H1 (cell line): Measurements from ENCODE around the gene ECD. TPM values are rescaled to one million over a fixed set of nuclear protein-coding genes. Genes with fewer than 3 reads are reported as not detected.

Experiments
- CTCF ChIA-PET: fragments of 300-600 bp; sonication (Branson Sonifier 250); formaldehyde crosslinking; loops from one replicate; lab custom pipeline; 2021; ENCODE audit not compliant: partially characterized antibody; lab: Charles Lee
- POLR2A ChIA-PET: fragments of 300-600 bp; sonication (Branson Sonifier 250); formaldehyde crosslinking; loops from one replicate; lab custom pipeline; 2021; ENCODE audit warnings: inconsistent platforms; ENCODE audit not compliant: partially characterized antibody; lab: Charles Lee
- DNase-seq, 2 experiments: peaks; one replicate each; pipeline versions ENCODE4 v3.0.0 to v3.0.0-alpha.2; 2010 to 2022; ENCODE audit warnings: low spot score in 2 of 2, low read depth in 1 of 2, mixed read lengths in 1 of 2
- FAIRE-seq: peaks from 2 replicates; lab custom pipeline; 2011; peaks lifted over from hg19 to GRCh38; lab: Jason Lieb, UNC
- H2AFZ ChIP-seq: 2 replicates; pipeline ENCODE4 v1.8.1; 2012; ENCODE audit warnings: low read length, inconsistent platforms
- H2AK5ac ChIP-seq: 2 replicates; pipeline ENCODE4 v1.6.1; 2013; ENCODE audit warnings: low read depth, low read length
- H2BK120ac ChIP-seq: replicated peaks from 2 replicates; pipeline ENCODE3; 2013; ENCODE audit warnings: low read depth, low read length, inconsistent platforms
- H2BK12ac ChIP-seq: 2 replicates; pipeline ENCODE4 v1.6.1; 2013; ENCODE audit warnings: low read depth, low read length
- H2BK15ac ChIP-seq: 2 replicates; pipeline ENCODE4 v1.6.1; 2013; ENCODE audit warnings: low read length
- H2BK20ac ChIP-seq: 2 replicates; pipeline ENCODE4 v1.6.1; 2013; ENCODE audit warnings: low read length
- H2BK5ac ChIP-seq: 2 replicates; pipeline ENCODE4 v1.6.1; 2013; ENCODE audit warnings: low read depth, low read length
- H3K14ac ChIP-seq: 2 replicates; pipeline ENCODE4 v1.6.1; 2013; ENCODE audit warnings: inconsistent platforms; ENCODE audit not compliant: insufficient read length
- H3K18ac ChIP-seq: 2 replicates; pipeline ENCODE4 v1.6.1; 2013; ENCODE audit warnings: low read length; ENCODE audit errors: extremely low read depth
- H3K23ac ChIP-seq: 2 replicates; pipeline ENCODE4 v1.6.1; 2013; ENCODE audit warnings: inconsistent platforms; ENCODE audit not compliant: insufficient read length
- H3K23me2 ChIP-seq: 2 replicates; pipeline ENCODE4 v1.6.1; 2013; ENCODE audit warnings: low read depth, low read length
- H3K27ac ChIP-seq: 2 replicates; pipeline ENCODE4 v1.6.1; 2011; ENCODE audit warnings: low read depth, low read length, inconsistent platforms
- H3K27me3 ChIP-seq, 4 experiments: replicated peaks in 1 of 4; 1 replicate in 1 of 4; 2 replicates in 3 of 4; pipeline versions ENCODE4 v1.6.1 to v1.8.1; 2011 to 2013; ENCODE audit warnings: low read length in 3 of 4, mild to moderate bottlenecking in 3 of 4, inconsistent platforms in 2 of 4, mixed read lengths in 2 of 4, moderate library complexity in 1 of 4; ENCODE audit not compliant: control insufficient read depth in 3 of 4, insufficient read depth in 3 of 4; ENCODE audit errors: extremely low read depth in 1 of 4
- H3K36me3 ChIP-seq, 4 experiments: 2 replicates each; pipeline versions ENCODE4 v1.6.1 to v1.8.1; 2011 to 2013; ENCODE audit warnings: mild to moderate bottlenecking in 4 of 4, low read length in 3 of 4, moderate library complexity in 2 of 4, control low read depth in 1 of 4, inconsistent platforms in 1 of 4; ENCODE audit not compliant: insufficient read depth in 4 of 4, control insufficient read depth in 2 of 4
- H3K4ac ChIP-seq: replicated peaks from 2 replicates; pipeline ENCODE3; 2013; ENCODE audit warnings: low read length, low read depth, mixed read lengths, inconsistent platforms; ENCODE audit not compliant: insufficient read length
- H3K4me1 ChIP-seq, 4 experiments: replicated peaks in 1 of 4; 1 replicate in 1 of 4; 2 replicates in 3 of 4; pipeline versions ENCODE4 v1.6.1 to v1.8.1; 2011 to 2013; ENCODE audit warnings: low read length in 3 of 4, inconsistent platforms in 2 of 4, mixed read lengths in 1 of 4; ENCODE audit not compliant: insufficient read depth in 4 of 4, control insufficient read depth in 3 of 4
- H3K4me2 ChIP-seq, 2 experiments: 2 replicates each; pipeline versions ENCODE4 v1.6.1 to v1.8.1; 2011 to 2013; ENCODE audit warnings: low read depth in 2 of 2, low read length in 2 of 2, control low read depth in 1 of 2, inconsistent platforms in 1 of 2, mild to moderate bottlenecking in 1 of 2; ENCODE audit not compliant: insufficient read depth in 1 of 2
- H3K4me3 ChIP-seq, 4 experiments: fragments of 200-600, 300-600 bp in 1 of 4; sonication (generic), shearing (Covaris generic), sonication (Bioruptor Twin) in 1 of 4; 2 replicates each; pipeline versions ENCODE4 v1.5.1 to v1.8.1; 2011 to 2016; ENCODE audit warnings: low read length in 4 of 4, low read depth in 3 of 4, control low read depth in 2 of 4, inconsistent platforms in 2 of 4, mild to moderate bottlenecking in 2 of 4, mixed read lengths in 1 of 4, moderate library complexity in 1 of 4; ENCODE audit not compliant: insufficient read depth in 2 of 4; ENCODE audit errors: extremely low read depth in 1 of 4
- H3K56ac ChIP-seq: replicated peaks from 2 replicates; pipeline ENCODE3; 2013; ENCODE audit warnings: low read depth, mild to moderate bottlenecking, mixed read lengths, low read length, inconsistent platforms; ENCODE audit not compliant: insufficient read length
- H3K79me1 ChIP-seq: 2 replicates; pipeline ENCODE4 v1.6.1; 2013; ENCODE audit warnings: low read depth, low read length, control low read depth
- H3K79me2 ChIP-seq, 2 experiments: 2 replicates each; pipeline versions ENCODE4 v1.6.1 to v1.8.1; 2012 to 2013; ENCODE audit warnings: low read length in 2 of 2, mild to moderate bottlenecking in 2 of 2, inconsistent platforms in 1 of 2; ENCODE audit not compliant: insufficient read depth in 2 of 2, control insufficient read depth in 1 of 2
- H3K9ac ChIP-seq, 4 experiments: replicated peaks in 1 of 4; 1 replicate in 1 of 4; 2 replicates in 3 of 4; pipeline versions ENCODE4 v1.6.1 to v1.8.1; 2011 to 2013; ENCODE audit warnings: low read depth in 3 of 4, low read length in 3 of 4, control low read depth in 2 of 4, mild to moderate bottlenecking in 2 of 4, moderate library complexity in 2 of 4, inconsistent platforms in 1 of 4; ENCODE audit errors: extremely low read depth in 1 of 4
- H3K9me3 ChIP-seq, 2 experiments: 2 replicates each; pipeline versions ENCODE4 v1.6.1 to v1.8.1; 2012 to 2013; ENCODE audit warnings: mild to moderate bottlenecking in 2 of 2, moderate library complexity in 2 of 2, control low read depth in 1 of 2, inconsistent platforms in 1 of 2, low read depth in 1 of 2, low read length in 1 of 2, mixed read lengths in 1 of 2; ENCODE audit not compliant: insufficient read depth in 2 of 2
- H4K20me1 ChIP-seq, 2 experiments: replicated peaks in 1 of 2; 2 replicates each; pipeline versions ENCODE3 to v1.8.1; 2011 to 2013; ENCODE audit warnings: inconsistent platforms in 2 of 2, low read length in 2 of 2, mild to moderate bottlenecking in 1 of 2; ENCODE audit not compliant: insufficient read depth in 2 of 2, control insufficient read depth in 1 of 2
- H4K5ac ChIP-seq: 2 replicates; pipeline ENCODE4 v1.6.1; 2013; ENCODE audit warnings: low read length, low read depth, mixed read lengths, inconsistent platforms; ENCODE audit not compliant: insufficient read length
- H4K8ac ChIP-seq: 2 replicates; pipeline ENCODE4 v1.8.0; 2013; ENCODE audit warnings: mild to moderate bottlenecking, moderate library complexity, low read length, inconsistent platforms; ENCODE audit not compliant: insufficient read depth; ENCODE audit errors: extremely low read depth
- H4K91ac ChIP-seq: replicated peaks from 2 replicates; pipeline ENCODE3; 2013; ENCODE audit warnings: low read length, mixed read lengths, inconsistent platforms; ENCODE audit not compliant: insufficient read length
- BCL11A ChIP-seq, 2 experiments: IDR thresholded peaks; one replicate each; pipeline ENCODE4 v1.6.1; 2011; ENCODE audit warnings: low read depth in 2 of 2, low read length in 2 of 2, mild to moderate bottlenecking in 2 of 2
- BRCA1 ChIP-seq: IDR thresholded peaks from 2 replicates; pipeline ENCODE4 v1.6.1; 2012; ENCODE audit warnings: low read depth, low read length, improper control_type of control experiment
- JUN ChIP-seq: IDR thresholded peaks from 2 replicates; pipeline ENCODE4 v1.6.1; 2011; ENCODE audit warnings: low read depth, mild to moderate bottlenecking, improper control_type of control experiment, low read length
- KDM5A ChIP-seq: fragments of 200-600 bp; IDR thresholded peaks from 2 replicates; pipeline ENCODE4 v1.7.1; 2012; ENCODE audit warnings: mild to moderate bottlenecking, low read length, inconsistent platforms, mixed read lengths
- RNF2 ChIP-seq: fragments of 200-900, 300-1000 bp; sonication (generic); IDR thresholded peaks from 2 replicates; pipeline ENCODE4 v1.7.1; 2016; ENCODE audit warnings: borderline replicate concordance, low read depth, mild to moderate bottlenecking, antibody characterized with exemption, low read length; ENCODE audit not compliant: poor library complexity, severe bottlenecking; ENCODE audit errors: missing control alignments
- TAF1 ChIP-seq: IDR thresholded peaks from 2 replicates; pipeline ENCODE4 v1.6.1; 2011; ENCODE audit warnings: mild to moderate bottlenecking, low read depth, low read length
- WGBS, 2 experiments: shearing (Covaris generic) in 1 of 2; methylation state at CpG; one replicate each; pipeline versions ENCODE4 v1.1.6 to v1.1.7; 2013 to 2015; ENCODE audit warnings: low lambda C conversion rate in 2 of 2, mixed read lengths in 2 of 2, inconsistent platforms in 1 of 2, low coverage in 1 of 2, missing lambda C conversion rate in 1 of 2; ENCODE audit not compliant: insufficient replicate concordance in 2 of 2, insufficient coverage in 1 of 2, insufficient read length in 1 of 2; ENCODE audit errors: extremely low coverage in 1 of 2, missing lambda C conversion rate in 1 of 2; 5-methylcytosine and 5-hydroxymethylcytosine counted together
- polyA plus RNA-seq, 7 experiments: library from polyadenylated mRNA; depleted of rRNA in 3 of 7; stranded (reverse) in 5 of 7; unstranded in 2 of 7; fragments of >200 nt in 5 of 7; fragments of 200-250 nt in 2 of 7; gene quantifications; 1 replicate in 5 of 7; 2 replicates in 1 of 7; 4 replicates in 1 of 7; pipeline versions ENCODE4 v1.2.1 to v1.2.3, GENCODE V29; 2011 to 2013; ENCODE audit warnings: missing spikeins in 2 of 7, mixed read lengths in 2 of 7
- total RNA-seq: library from RNA; stranded (reverse); fragmentation: NEBNext Ultra II Directional; extraction: Animal tissue kit (Norgen Biotek cat#: 25700); gene quantifications from 2 replicates; pipeline ENCODE4 v1.2.1, GENCODE V29; 2021
- TF ChIP-seq, protein P1 (sequence below): IDR thresholded peaks from 2 replicates; pipeline ENCODE4 v1.6.1; 2012; ENCODE audit warnings: low read length, inconsistent platforms
- TF ChIP-seq, protein P2 (sequence below): IDR thresholded peaks from 2 replicates; pipeline ENCODE4 v1.6.1; 2011; ENCODE audit warnings: low read depth, mild to moderate bottlenecking, low read length; ENCODE audit not compliant: insufficient read depth

ECD gene
- total and polyA plus RNA-seq, 2 of the 8 experiments (the other 6 are each of a cell fraction or from before 2014, with no cell fraction given) = 27.1 to 38.0 TPM

DNA sequence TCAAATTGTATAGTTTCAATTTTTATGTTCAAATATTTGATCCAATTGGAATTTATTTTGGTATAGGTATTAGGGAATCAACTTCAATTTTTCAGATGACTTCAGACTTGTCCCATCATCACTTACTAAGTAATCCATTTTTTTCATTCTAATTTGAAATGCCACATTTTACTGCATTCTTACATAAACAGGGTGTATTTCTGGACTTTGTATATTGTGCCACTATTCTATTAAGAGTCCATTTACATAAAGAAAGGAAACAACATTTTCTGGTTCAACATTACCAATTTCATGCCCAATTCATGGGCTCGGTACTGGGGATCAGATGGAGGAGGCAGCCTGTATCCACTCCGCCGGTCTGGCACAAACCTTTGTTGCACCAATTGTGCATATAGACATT, 15.8 kb downstream of the ECD start:
- no peaks in the 10 kb centered on the region for H3K27me3 ChIP-seq
- H4K91ac ChIP-seq = no peak overlapping the region
- H3K18ac ChIP-seq = no peak overlapping the region
- H3K23ac ChIP-seq = no peak overlapping the region
- WGBS, 2 experiments = 98% methylated on average over 3 of the region's 3 CpGs; no CpG with 5 or more reads in 1 of the 2 experiments
- H3K4me2 ChIP-seq = no peak overlapping the region
- ChIA-PET CTCF (interaction anchor here (0.6 to 1.0 kb wide), 3 partner anchors 42 to 90 kb away, joined by 3 to 5 read pairs (median 4); partner anchors contain the start of gene NUDT13), POLR2A (interaction anchor here (1.4 kb wide), 1 partner anchor 15 kb away, joined by 3 read pairs; the partner anchor contains the start of gene ECD)
- DNase-seq = no peak
- H2BK12ac ChIP-seq = no peak overlapping the region
- no peaks in the 10 kb centered on the region for H3K9me3 ChIP-seq
- H3K79me1 ChIP-seq = no peaks in the 10 kb centered on the region
- H4K5ac ChIP-seq = no peak overlapping the region
- H2AFZ ChIP-seq = no peak overlapping the region
- FAIRE-seq = no peak
- no peak overlapping the region for H3K27ac ChIP-seq
- no peak overlapping the region for H2BK5ac ChIP-seq
- no peak overlapping the region for H4K8ac ChIP-seq
- H2BK15ac ChIP-seq = no peak overlapping the region
- no peak overlapping the region for H2BK20ac ChIP-seq
- no peaks in the 10 kb centered on the region for H4K20me1 ChIP-seq
- H3K4me1 ChIP-seq = no peaks in the 10 kb centered on the region
- H2AK5ac ChIP-seq = no peak overlapping the region
- peaks cover 3 to 56% (median 28%) of the 10 kb centered on the region in 4 experiments for H3K36me3 ChIP-seq
- no peak overlapping the region for H2BK120ac ChIP-seq
- H3K9ac ChIP-seq = no peak overlapping the region
- no peaks in the 10 kb centered on the region for H3K79me2 ChIP-seq
- no peak overlapping the region for H3K4ac ChIP-seq
- H3K14ac ChIP-seq = no peak overlapping the region
- H3K56ac ChIP-seq = no peak overlapping the region
- H3K4me3 ChIP-seq = no peak overlapping the region
- no peaks in the 10 kb centered on the region for H3K23me2 ChIP-seq
- TF ChIP-seq BRCA1 (no peak), JUN (no peak), BCL11A (IDR thresholded peaks at IDR 0.05; ENCODE audit: low read depth in 2 of 2, low read length in 2 of 2) (no peak), TAF1 (no peak), KDM5A (no peak), RNF2 (no peak)
- TF ChIP-seq, protein P1, sequence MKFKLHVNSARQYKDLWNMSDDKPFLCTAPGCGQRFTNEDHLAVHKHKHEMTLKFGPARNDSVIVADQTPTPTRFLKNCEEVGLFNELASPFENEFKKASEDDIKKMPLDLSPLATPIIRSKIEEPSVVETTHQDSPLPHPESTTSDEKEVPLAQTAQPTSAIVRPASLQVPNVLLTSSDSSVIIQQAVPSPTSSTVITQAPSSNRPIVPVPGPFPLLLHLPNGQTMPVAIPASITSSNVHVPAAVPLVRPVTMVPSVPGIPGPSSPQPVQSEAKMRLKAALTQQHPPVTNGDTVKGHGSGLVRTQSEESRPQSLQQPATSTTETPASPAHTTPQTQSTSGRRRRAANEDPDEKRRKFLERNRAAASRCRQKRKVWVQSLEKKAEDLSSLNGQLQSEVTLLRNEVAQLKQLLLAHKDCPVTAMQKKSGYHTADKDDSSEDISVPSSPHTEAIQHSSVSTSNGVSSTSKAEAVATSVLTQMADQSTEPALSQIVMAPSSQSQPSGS = no peak
- TF ChIP-seq, protein P2, sequence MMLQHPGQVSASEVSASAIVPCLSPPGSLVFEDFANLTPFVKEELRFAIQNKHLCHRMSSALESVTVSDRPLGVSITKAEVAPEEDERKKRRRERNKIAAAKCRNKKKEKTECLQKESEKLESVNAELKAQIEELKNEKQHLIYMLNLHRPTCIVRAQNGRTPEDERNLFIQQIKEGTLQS = no peak
